ENCODE data around the gene CLEC14A.

Gene CLEC14A

GRCh38 chr14:38255673-38256532 is at the start of gene CLEC14A:
CLEC14A (minus strand) TSS chr14:38256093; CDS start chr14:38256022, 71 bp downstream.
- DNase-seq (ENCODE audit: low read depth in 2 of 2) = no peak

GRCh38 chr14:38302966-38303365 is 47.1 kb upstream of the CLEC14A start:
- no peak for DNase-seq (ENCODE audit: low read depth in 2 of 2)

GRCh38 chr14:38302034-38302433 is 46.1 kb upstream of the CLEC14A start:
- no peak for DNase-seq (ENCODE audit: low read depth in 2 of 2)

- DNase-seq (ENCODE audit: low read depth in 2 of 2) = no peak
Observed at GRCh38 chr14:38297681-38298080, 41.8 kb upstream of the CLEC14A start.

GRCh38 chr14:38291681-38292467 is 36.0 kb upstream of the CLEC14A start:
- DNase-seq (ENCODE audit: low read depth in 2 of 2) = no peak

- no peak for DNase-seq (ENCODE audit: low read depth in 2 of 2)
Observed at GRCh38 chr14:38290601-38291188, 34.8 kb upstream of the CLEC14A start.

GRCh38 chr14:38286452-38286851 is 30.6 kb upstream of the CLEC14A start:
- no peak for DNase-seq (ENCODE audit: low read depth in 2 of 2)

GRCh38 chr14:38285962-38286361 is 30.1 kb upstream of the CLEC14A start:
- DNase-seq (ENCODE audit: low read depth in 2 of 2) = no peak

GRCh38 chr14:38282936-38283335 is 27.0 kb upstream of the CLEC14A start:
- DNase-seq (ENCODE audit: low read depth in 2 of 2) = no peak

- DNase-seq (ENCODE audit: low read depth in 2 of 2) = no peak
Observed at GRCh38 chr14:38280081-38280480, 24.2 kb upstream of the CLEC14A start.

GRCh38 chr14:38279572-38279971 is 23.7 kb upstream of the CLEC14A start:
- DNase-seq (ENCODE audit: low read depth in 2 of 2) = no peak

- no peak for DNase-seq (ENCODE audit: low read depth in 2 of 2)
Observed at GRCh38 chr14:38278035-38278434, 22.1 kb upstream of the CLEC14A start.

GRCh38 chr14:38262844-38263243 is 7.0 kb upstream of the CLEC14A start:
- no peak for DNase-seq (ENCODE audit: low read depth in 2 of 2)

- DNase-seq (ENCODE audit: low read depth in 2 of 2) = no peak
Observed at GRCh38 chr14:38261620-38262019, 5.7 kb upstream of the CLEC14A start.

GRCh38 chr14:38257507-38257906 is 1.6 kb upstream of the CLEC14A start:
- no peak for DNase-seq (ENCODE audit: low read depth in 2 of 2)

- no peak for DNase-seq (ENCODE audit: low read depth in 2 of 2)
Observed at GRCh38 chr14:38256533-38256840, 594 bp upstream of the CLEC14A start.

- DNase-seq (ENCODE audit: low read depth in 2 of 2) = no peak
Observed at GRCh38 chr14:38255408-38255672, 553 bp downstream of the CLEC14A start.

- DNase-seq (ENCODE audit: low read depth in 2 of 2) = no peak
Observed at GRCh38 chr14:38254571-38255407, 1.1 kb downstream of the CLEC14A start.

- DNase-seq (ENCODE audit: low read depth in 2 of 2) = no peak
Observed at GRCh38 chr14:38253676-38254075, 2.2 kb downstream of the CLEC14A start.

- no peak for DNase-seq (ENCODE audit: low read depth in 2 of 2)
Observed at GRCh38 chr14:38252066-38252710, 3.7 kb downstream of the CLEC14A start.

GRCh38 chr14:38250331-38250730 is 5.6 kb downstream of the CLEC14A start:
- no peak for DNase-seq (ENCODE audit: low read depth in 2 of 2)

Measured in activated CD4-positive, alpha-beta T cell treated with anti-CD3 and anti-CD28 coated beads for 24 hours (primary cell).